Activated CD4-positive, alpha-beta memory T cell treated with anti-CD3 and anti-CD28 coated beads, Interleukin-2, amount 10 ng/mL, durations not matched to agents 7 days and 5 days (primary cell): ENCODE measurements around the gene MVB12B. TPM values are rescaled to one million over a fixed set of nuclear protein-coding genes. Genes with fewer than 3 reads are reported as not detected.

Experiments
- CTCF ChIA-PET: fragments of 350-600 bp; sonication (Branson Sonifier 250); formaldehyde crosslinking; loops from one replicate; lab custom pipeline; 2021; ENCODE audit warnings: antibody characterized with exemption, inconsistent platforms; lab: Charles Lee
- POLR2A ChIA-PET: fragments of 350-600 bp; sonication (Branson Sonifier 250); formaldehyde crosslinking; loops from one replicate; lab custom pipeline; 2021; ENCODE audit warnings: antibody characterized with exemption; lab: Charles Lee
- DNase-seq: peaks from one replicate; pipeline ENCODE4 v3.0.0-alpha.2; 2020
- H3K27ac Mint-ChIP-seq: one replicate; pipeline ENCODE4 v1.8.0; 2021; ENCODE audit warnings: mild to moderate bottlenecking, mixed read lengths
- H3K27me3 Mint-ChIP-seq: one replicate; pipeline ENCODE4 v1.8.0; 2021; ENCODE audit warnings: mixed read lengths
- H3K36me3 Mint-ChIP-seq: one replicate; pipeline ENCODE4 v1.8.0; 2021; ENCODE audit warnings: low read depth, mixed read lengths
- H3K4me1 Mint-ChIP-seq: one replicate; pipeline ENCODE4 v1.8.0; 2021; ENCODE audit warnings: mixed read lengths
- H3K4me3 Mint-ChIP-seq: one replicate; pipeline ENCODE4 v1.8.0; 2021; ENCODE audit warnings: mild to moderate bottlenecking, mixed read lengths
- H3K9me3 Mint-ChIP-seq: one replicate; pipeline ENCODE4 v1.8.0; 2021; ENCODE audit warnings: mixed read lengths
- total RNA-seq, 2 experiments: library from RNA; stranded (reverse); gene quantifications; one replicate each; pipeline ENCODE4 v1.2.3, GENCODE V29; 2021

Gene MVB12B
- total RNA-seq, 2 experiments from 2014 or later = 1.8 to 2.4 TPM

GRCh38 chr9:126400571-126400970, 73.9 kb downstream of the MVB12B start:
- ChIA-PET POLR2A (no interaction called here), CTCF (interaction anchor here (6.9 kb wide), 1 partner anchor 90 kb away, joined by 57 read pairs; no protein-coding TSS in a partner anchor)
- DNase-seq = no peak
- Mint-ChIP-seq H3K4me3 (no peak overlapping the region), H3K9me3 (no peaks in the 10 kb centered on the region), H3K27ac (no peak overlapping the region), H3K4me1 (peaks cover 49% of the 10 kb centered on the region), H3K27me3 (peaks cover 5% of the 10 kb centered on the region), H3K36me3 (no peaks in the 10 kb centered on the region)

GRCh38 chr9:126401107-126401506, 74.5 kb downstream of the MVB12B start:
- H3K27ac Mint-ChIP-seq = no peak overlapping the region
- no peak for DNase-seq
- POLR2A ChIA-PET = no interaction called here
- H3K4me1 Mint-ChIP-seq = peaks cover 44% of the 10 kb centered on the region
- CTCF ChIA-PET = interaction anchor here (6.9 kb wide), 1 partner anchor 90 kb away, joined by 57 read pairs; no protein-coding TSS in a partner anchor
- H3K4me3 Mint-ChIP-seq = no peak overlapping the region
- H3K36me3 Mint-ChIP-seq = no peaks in the 10 kb centered on the region
- H3K27me3 Mint-ChIP-seq = peaks cover 5% of the 10 kb centered on the region
- H3K9me3 Mint-ChIP-seq = no peaks in the 10 kb centered on the region

GRCh38 chr9:126401581-126401980, 75.0 kb downstream of the MVB12B start:
- POLR2A ChIA-PET = no interaction called here
- peaks cover 39% of the 10 kb centered on the region for H3K4me1 Mint-ChIP-seq
- no peaks in the 10 kb centered on the region for H3K36me3 Mint-ChIP-seq

GRCh38 chr9:126403397-126403796, 76.8 kb downstream of the MVB12B start:
- ChIA-PET POLR2A (no interaction called here), CTCF (no interaction called here)
- H3K27me3 Mint-ChIP-seq = peaks cover 5% of the 10 kb centered on the region
- H3K4me1 Mint-ChIP-seq = peaks cover 21% of the 10 kb centered on the region
- no peak for DNase-seq
- no peak overlapping the region for H3K27ac Mint-ChIP-seq
- no peak overlapping the region for H3K4me3 Mint-ChIP-seq
- no peaks in the 10 kb centered on the region for H3K9me3 Mint-ChIP-seq
- no peaks in the 10 kb centered on the region for H3K36me3 Mint-ChIP-seq

More at GRCh38 chr9:126401581-126401980, 75.0 kb downstream of the MVB12B start:
- DNase-seq = no peak
- CTCF ChIA-PET = interaction anchor here (6.9 kb wide), 1 partner anchor 89 kb away, joined by 57 read pairs; no protein-coding TSS in a partner anchor
- H3K4me3 Mint-ChIP-seq = no peak overlapping the region
- no peak overlapping the region for H3K27ac Mint-ChIP-seq
- H3K9me3 Mint-ChIP-seq = no peaks in the 10 kb centered on the region
- peaks cover 5% of the 10 kb centered on the region for H3K27me3 Mint-ChIP-seq

- H3K9me3 Mint-ChIP-seq = no peaks in the 10 kb centered on the region
Observed at GRCh38 chr9:126404459-126404858, 77.8 kb downstream of the MVB12B start.

GRCh38 chr9:126406075-126406667, 79.5 kb downstream of the MVB12B start:
- CTCF ChIA-PET = interaction anchor here (0.7 to 1.4 kb wide), 3 partner anchors 10 to 206 kb away, joined by 3 to 4 read pairs (median 4); no protein-coding TSS in a partner anchor
- Mint-ChIP-seq H3K27me3 (peaks cover 2% of the 10 kb centered on the region), H3K4me3 (no peak overlapping the region), H3K36me3 (no peaks in the 10 kb centered on the region), H3K27ac (no peak overlapping the region), H3K9me3 (no peaks in the 10 kb centered on the region), H3K4me1 (peaks cover 20% of the 10 kb centered on the region)
- no peak for DNase-seq
- POLR2A ChIA-PET = no interaction called here

More at GRCh38 chr9:126404459-126404858, 77.8 kb downstream of the MVB12B start:
- Mint-ChIP-seq H3K36me3 (no peaks in the 10 kb centered on the region), H3K4me3 (no peak overlapping the region), H3K4me1 (peaks cover 13% of the 10 kb centered on the region), H3K27me3 (peaks cover 5% of the 10 kb centered on the region), H3K27ac (no peak overlapping the region)
- no peak for DNase-seq
- CTCF ChIA-PET = no interaction called here
- POLR2A ChIA-PET = no interaction called here

- Mint-ChIP-seq H3K4me3 (no peak overlapping the region), H3K27me3 (peaks cover 2% of the 10 kb centered on the region), H3K36me3 (no peaks in the 10 kb centered on the region), H3K9me3 (no peaks in the 10 kb centered on the region), H3K4me1 (peaks cover 23% of the 10 kb centered on the region), H3K27ac (no peak overlapping the region)
- CTCF ChIA-PET = interaction anchor here (1.3 to 1.8 kb wide), 2 partner anchors 9 to 10 kb away, joined by 3 to 5 read pairs; no protein-coding TSS in a partner anchor
- POLR2A ChIA-PET = interaction anchor here (0.9 kb wide), 1 partner anchor 63 kb away, joined by 3 read pairs; no protein-coding TSS in a partner anchor
- no peak for DNase-seq
Observed at GRCh38 chr9:126407114-126407870, 80.7 kb downstream of the MVB12B start.

GRCh38 chr9:126408004-126408403, 81.4 kb downstream of the MVB12B start:
- CTCF ChIA-PET = interaction anchor here (1.3 to 1.8 kb wide), 2 partner anchors 9 to 11 kb away, joined by 3 to 5 read pairs; no protein-coding TSS in a partner anchor
- POLR2A ChIA-PET = interaction anchor here (0.9 kb wide), 1 partner anchor 62 kb away, joined by 3 read pairs; no protein-coding TSS in a partner anchor
- DNase-seq = no peak
- peaks cover 2% of the 10 kb centered on the region for H3K27me3 Mint-ChIP-seq
- no peaks in the 10 kb centered on the region for H3K36me3 Mint-ChIP-seq
- H3K4me3 Mint-ChIP-seq = no peak overlapping the region
- H3K4me1 Mint-ChIP-seq = peaks cover 30% of the 10 kb centered on the region
- H3K27ac Mint-ChIP-seq = no peak overlapping the region
- no peaks in the 10 kb centered on the region for H3K9me3 Mint-ChIP-seq

- DNase-seq = no peak
- H3K36me3 Mint-ChIP-seq = no peaks in the 10 kb centered on the region
- CTCF ChIA-PET = interaction anchor here (3.6 kb wide), 1 partner anchor 11 kb away, joined by 19 read pairs; no protein-coding TSS in a partner anchor
- no peak overlapping the region for H3K27ac Mint-ChIP-seq
- no peak overlapping the region for H3K4me3 Mint-ChIP-seq
- no peaks in the 10 kb centered on the region for H3K9me3 Mint-ChIP-seq
- peaks cover 30% of the 10 kb centered on the region for H3K4me1 Mint-ChIP-seq
- POLR2A ChIA-PET = interaction anchor here (1.5 to 2.3 kb wide), 2 partner anchors 13 to 60 kb away, joined by 5 to 13 read pairs; no protein-coding TSS in a partner anchor
- H3K27me3 Mint-ChIP-seq = no peaks in the 10 kb centered on the region
Observed at GRCh38 chr9:126410229-126410628, 83.6 kb downstream of the MVB12B start.

GRCh38 chr9:126411225-126411947, 84.8 kb downstream of the MVB12B start:
- Mint-ChIP-seq H3K36me3 (no peaks in the 10 kb centered on the region), H3K9me3 (no peaks in the 10 kb centered on the region), H3K27ac (peak overlapping the region; percentile 87), H3K4me3 (peak overlapping the region; percentile 44), H3K27me3 (no peaks in the 10 kb centered on the region), H3K4me1 (peaks cover 30% of the 10 kb centered on the region)
- DNase-seq = peak; percentile 54
- CTCF ChIA-PET = interaction anchor here (1.2 to 3.6 kb wide), 2 partner anchors 13 to 14 kb away, joined by 3 to 19 read pairs; no protein-coding TSS in a partner anchor
- POLR2A ChIA-PET = interaction anchor here (0.7 to 2.3 kb wide), 5 partner anchors 13 to 59 kb away, joined by 3 to 13 read pairs (median 5); no protein-coding TSS in a partner anchor

- Mint-ChIP-seq H3K27me3 (no peaks in the 10 kb centered on the region), H3K9me3 (no peaks in the 10 kb centered on the region), H3K36me3 (no peaks in the 10 kb centered on the region), H3K27ac (peak overlapping the region; percentile 87), H3K4me3 (peak overlapping the region; percentile 44), H3K4me1 (peaks cover 30% of the 10 kb centered on the region)
- POLR2A ChIA-PET = interaction anchor here (0.8 to 2.3 kb wide), 4 partner anchors 13 to 59 kb away, joined by 3 to 13 read pairs (median 5); no protein-coding TSS in a partner anchor
- no peak for DNase-seq
- CTCF ChIA-PET = interaction anchor here (1.2 to 3.6 kb wide), 2 partner anchors 13 to 15 kb away, joined by 3 to 19 read pairs; no protein-coding TSS in a partner anchor
Observed at GRCh38 chr9:126411948-126412284, 85.3 kb downstream of the MVB12B start.

GRCh38 chr9:126412905-126413304, 86.3 kb downstream of the MVB12B start:
- no peaks in the 10 kb centered on the region for H3K9me3 Mint-ChIP-seq
- H3K4me3 Mint-ChIP-seq = no peak overlapping the region
- DNase-seq = no peak
- no peaks in the 10 kb centered on the region for H3K36me3 Mint-ChIP-seq
- POLR2A ChIA-PET = no interaction called here
- peaks cover 30% of the 10 kb centered on the region for H3K4me1 Mint-ChIP-seq
- H3K27ac Mint-ChIP-seq = no peak overlapping the region
- CTCF ChIA-PET = interaction anchor here (3.6 kb wide), 1 partner anchor 14 kb away, joined by 19 read pairs; no protein-coding TSS in a partner anchor
- H3K27me3 Mint-ChIP-seq = no peaks in the 10 kb centered on the region
